GM18868 (cell line): ENCODE data around the gene SREK1IP1.
"Not testable (repeated sequence)": the region's sequence is repeated elsewhere in the genome, so short reads cannot be mapped to it uniquely, and the experiment has no call there.

Experiments
- ATAC-seq: cut with Tn5 transposase; IDR thresholded peaks from one replicate; pipeline ENCODE4 v1.9.1; 2021; ENCODE audit warnings: mild to moderate bottlenecking, moderate library complexity; ENCODE audit not compliant: unreplicated experiment

SREK1IP1 gene

GRCh38 chr5:64765804-64766504 is 2.5 kb downstream of the SREK1IP1 start:
- no peak for ATAC-seq

GRCh38 chr5:64763948-64764503 is 4.5 kb downstream of the SREK1IP1 start:
- ATAC-seq: no peak

- ATAC-seq: no peak
Measured at GRCh38 chr5:64759960-64760660, 8.4 kb downstream of the SREK1IP1 start.

GRCh38 chr5:64758901-64759300 is 9.6 kb downstream of the SREK1IP1 start:
- no peak for ATAC-seq

GRCh38 chr5:64754066-64754465 is 14.4 kb downstream of the SREK1IP1 start:
- no peak for ATAC-seq

GRCh38 chr5:64749385-64749784 is 19.1 kb downstream of the SREK1IP1 start:
- ATAC-seq: no peak

- ATAC-seq: no peak
Measured at GRCh38 chr5:64746446-64746845, 22.0 kb downstream of the SREK1IP1 start.

GRCh38 chr5:64744914-64745313 is 23.6 kb downstream of the SREK1IP1 start:
- peak; percentile 59 for ATAC-seq

- no peak for ATAC-seq
Measured at GRCh38 chr5:64742821-64743220, 25.7 kb downstream of the SREK1IP1 start.

- no peak for ATAC-seq
Measured at GRCh38 chr5:64742411-64742810, 26.1 kb downstream of the SREK1IP1 start.

- ATAC-seq: no peak
Measured at GRCh38 chr5:64727150-64727549, 41.3 kb downstream of the SREK1IP1 start.

- no peak for ATAC-seq
Measured at GRCh38 chr5:64722588-64722987, 45.9 kb downstream of the SREK1IP1 start.

- not testable (repeated sequence) for ATAC-seq
Measured at GRCh38 chr5:64714495-64714894, 54.0 kb downstream of the SREK1IP1 start.

GRCh38 chr5:64707191-64707590 is 61.3 kb downstream of the SREK1IP1 start:
- no peak for ATAC-seq

- not testable (repeated sequence) for ATAC-seq
Measured at GRCh38 chr5:64706074-64706473, 62.4 kb downstream of the SREK1IP1 start.

GRCh38 chr5:64700765-64701164 is 67.7 kb downstream of the SREK1IP1 start:
- ATAC-seq: no peak

- not testable (repeated sequence) for ATAC-seq
Measured at GRCh38 chr5:64696414-64696813, 72.1 kb downstream of the SREK1IP1 start.

- ATAC-seq: no peak
Measured at GRCh38 chr5:64693636-64694035, 74.9 kb downstream of the SREK1IP1 start.

- no peak for ATAC-seq
Measured at GRCh38 chr5:64691291-64691690, 77.2 kb downstream of the SREK1IP1 start.

- no peak for ATAC-seq
Measured at GRCh38 chr5:64690417-64691151, 77.9 kb downstream of the SREK1IP1 start, which contains the start of gene SHISAL2B. SHISAL2B (plus strand) TSS chr5:64690503; CDS start chr5:64690624, 121 bp downstream.

GRCh38 chr5:64690104-64690416 is 78.4 kb downstream of the SREK1IP1 start:
- no peak for ATAC-seq
